ENCODE data around the gene PRAME. TPM values are rescaled to one million over a fixed set of nuclear protein-coding genes. Genes with fewer than 3 reads are reported as not detected.
"Not testable (repeated sequence)": the region's sequence is repeated elsewhere in the genome, so short reads cannot be mapped to it uniquely, and the experiment has no call there.

PRAME gene
- total RNA-seq, 4 donors from 2014 or later: not detected

GRCh38 chr22:22535662-22536061 lies 23.4 kb downstream of the PRAME start:
- Histone ChIP-seq H3K9me3 (peaks cover 0 to 6% (median 0%) of the 10 kb centered on the region in 3 donors), H3K4me1 (no peaks in the 10 kb centered on the region), H3K36me3 (no peaks in the 10 kb centered on the region), H3K4me3 (no peak overlapping the region), H3K27ac (no peak overlapping the region), H3K27me3 (peaks cover 27% of the 10 kb centered on the region)
- no peak for ATAC-seq
- 29 to 73% methylated on average over 1 to 3 of the region's 3 CpGs for WGBS, 2 donors (ENCODE audit: low coverage in 1 of 2)
- TF ChIP-seq POLR2AphosphoS5 (IDR thresholded peaks at IDR 0.05): no peak
- no peak for TF ChIP-seq CTCF (IDR thresholded peaks at IDR 0.05)
- no peak for TF ChIP-seq EP300 (IDR thresholded peaks at IDR 0.05)

GRCh38 chr22:22534604-22535415 lies 24.3 kb downstream of the PRAME start:
- no peaks in the 10 kb centered on the region for H3K36me3 ChIP-seq
- peaks cover 27% of the 10 kb centered on the region for H3K27me3 ChIP-seq
- no peak for ATAC-seq
- WGBS, 2 donors (ENCODE audit: low coverage in 1 of 2): 76 to 79% methylated on average over 7 to 8 of the region's 9 CpGs
- no peaks in the 10 kb centered on the region for H3K4me1 ChIP-seq
- no peaks in the 10 kb centered on the region for H3K9me3 ChIP-seq
- H3K27ac ChIP-seq: no peak overlapping the region
- H3K4me3 ChIP-seq: no peak overlapping the region
- TF ChIP-seq CTCF (IDR thresholded peaks at IDR 0.05): no peak
- TF ChIP-seq POLR2AphosphoS5 (IDR thresholded peaks at IDR 0.05): no peak
- no peak for TF ChIP-seq POLR2A (IDR thresholded peaks at IDR 0.05)
- TF ChIP-seq EP300 (IDR thresholded peaks at IDR 0.05): no peak

- Histone ChIP-seq H3K4me1 (no peaks in the 10 kb centered on the region), H3K9me3 (no peaks in the 10 kb centered on the region), H3K36me3 (no peaks in the 10 kb centered on the region), H3K27ac (no peak overlapping the region), H3K4me3 (no peak overlapping the region), H3K27me3 (peaks cover 28% of the 10 kb centered on the region)
- no peak for TF ChIP-seq CTCF (IDR thresholded peaks at IDR 0.05)
- no peak for TF ChIP-seq EP300 (IDR thresholded peaks at IDR 0.05)
- no peak for TF ChIP-seq POLR2A (IDR thresholded peaks at IDR 0.05)
- TF ChIP-seq POLR2AphosphoS5 (IDR thresholded peaks at IDR 0.05): no peak
- no peak for ATAC-seq
- WGBS, 2 donors (ENCODE audit: low coverage in 1 of 2): 57 to 74% methylated on average over 3 to 5 of the region's 5 CpGs
Measured at GRCh38 chr22:22533863-22534262, 25.2 kb downstream of the PRAME start.

GRCh38 chr22:22533417-22533816 lies 25.6 kb downstream of the PRAME start:
- H3K4me3 ChIP-seq: no peak overlapping the region
- ATAC-seq: no peak
- H3K4me1 ChIP-seq: no peaks in the 10 kb centered on the region
- no peak overlapping the region for H3K27ac ChIP-seq
- no CpG with 5 or more reads among the region's 1 CpG for WGBS, 2 donors (ENCODE audit: low coverage in 1 of 2)
- no peaks in the 10 kb centered on the region for H3K36me3 ChIP-seq
- H3K9me3 ChIP-seq: no peaks in the 10 kb centered on the region
- peaks cover 26% of the 10 kb centered on the region for H3K27me3 ChIP-seq
- TF ChIP-seq POLR2AphosphoS5 (IDR thresholded peaks at IDR 0.05) (no peak), POLR2A (IDR thresholded peaks at IDR 0.05) (no peak), CTCF (IDR thresholded peaks at IDR 0.05) (no peak), EP300 (IDR thresholded peaks at IDR 0.05) (no peak)

- ATAC-seq, H3K9me3 ChIP-seq, H3K36me3 ChIP-seq, H3K4me3 ChIP-seq, H3K27ac ChIP-seq, H3K4me1 ChIP-seq: not testable (repeated sequence)
- peaks cover 23% of the 10 kb centered on the region for H3K27me3 ChIP-seq
- 72 to 96% methylated on average over 5 to 6 of the region's 12 CpGs for WGBS, 2 donors (ENCODE audit: low coverage in 1 of 2)
Measured at GRCh38 chr22:22532547-22533071, 26.5 kb downstream of the PRAME start.

Data from gastroesophageal sphincter (tissue), 4 donors.